ENCODE measurements around the gene RNF213.

Gene RNF213

GRCh38 chr17:80244871-80245509 lies 15.7 kb upstream of the RNF213 start:
- no peak for DNase-seq
- H2AFZ ChIP-seq (ENCODE audit: low read length): no peak overlapping the region
- no peak overlapping the region for H3K9ac ChIP-seq (ENCODE audit: low read length)
- no peak overlapping the region for H3K4me3 ChIP-seq (ENCODE audit: low read length)
- no peaks in the 10 kb centered on the region for H3F3A ChIP-seq (ENCODE audit: insufficient read depth, low read length)
- no peaks in the 10 kb centered on the region for H3K36me3 ChIP-seq (replicated peaks; ENCODE audit: insufficient read depth, low read length)
- no peaks in the 10 kb centered on the region for H3K9me3 ChIP-seq (replicated peaks; ENCODE audit: insufficient read depth, low read length)
- no peaks in the 10 kb centered on the region for H4K20me1 ChIP-seq (ENCODE audit: insufficient read depth, low read length)
- H3K4me1 ChIP-seq (ENCODE audit: low read length): no peaks in the 10 kb centered on the region
- H3K79me2 ChIP-seq (ENCODE audit: low read length): no peaks in the 10 kb centered on the region
- TF ChIP-seq EZH2phosphoT487 (IDR thresholded peaks at IDR 0.05; ENCODE audit: low read length) (no peak), CTCF (IDR thresholded peaks at IDR 0.05; ENCODE audit: low read length) (no peak), EZH2 (optimal IDR thresholded peaks at IDR 0.05; ENCODE audit: low read depth, low read length) (no peak)
- H3K27ac ChIP-seq (ENCODE audit: low read length): no peak overlapping the region
- no peaks in the 10 kb centered on the region for H3K27me3 ChIP-seq (replicated peaks; ENCODE audit: insufficient read depth, low read length)
- no peaks in the 10 kb centered on the region for H3K9me2 ChIP-seq (replicated peaks; ENCODE audit: insufficient read depth, low read length)
- H3K4me2 ChIP-seq (ENCODE audit: low read depth, low read length): no peak overlapping the region

- Histone ChIP-seq H3K4me1 (ENCODE audit: low read length) (no peaks in the 10 kb centered on the region), H3K9ac (ENCODE audit: low read length) (no peak overlapping the region), H2AFZ (ENCODE audit: low read length) (no peak overlapping the region), H3K9me3 (replicated peaks; ENCODE audit: insufficient read depth, low read length) (no peaks in the 10 kb centered on the region), H3K9me2 (replicated peaks; ENCODE audit: insufficient read depth, low read length) (no peaks in the 10 kb centered on the region), H3K4me2 (ENCODE audit: low read depth, low read length) (no peak overlapping the region), H3K4me3 (ENCODE audit: low read length) (no peak overlapping the region), H3K27me3 (replicated peaks; ENCODE audit: insufficient read depth, low read length) (no peaks in the 10 kb centered on the region), H3K79me2 (ENCODE audit: low read length) (no peaks in the 10 kb centered on the region), H3K27ac (ENCODE audit: low read length) (no peak overlapping the region), H3K36me3 (replicated peaks; ENCODE audit: insufficient read depth, low read length) (no peaks in the 10 kb centered on the region), H4K20me1 (ENCODE audit: insufficient read depth, low read length) (no peaks in the 10 kb centered on the region), H3F3A (ENCODE audit: insufficient read depth, low read length) (no peaks in the 10 kb centered on the region)
- TF ChIP-seq EZH2 (optimal IDR thresholded peaks at IDR 0.05; ENCODE audit: low read depth, low read length) (no peak), CTCF (IDR thresholded peaks at IDR 0.05; ENCODE audit: low read length) (no peak), EZH2phosphoT487 (IDR thresholded peaks at IDR 0.05; ENCODE audit: low read length) (no peak)
- no peak for DNase-seq
Observed at GRCh38 chr17:80245566-80246265, 14.9 kb upstream of the RNF213 start.

GRCh38 chr17:80246266-80246681 lies 14.4 kb upstream of the RNF213 start:
- no peaks in the 10 kb centered on the region for H3K9me3 ChIP-seq (replicated peaks; ENCODE audit: insufficient read depth, low read length)
- H4K20me1 ChIP-seq (ENCODE audit: insufficient read depth, low read length): no peaks in the 10 kb centered on the region
- H2AFZ ChIP-seq (ENCODE audit: low read length): no peak overlapping the region
- H3K27ac ChIP-seq (ENCODE audit: low read length): no peak overlapping the region
- no peaks in the 10 kb centered on the region for H3K27me3 ChIP-seq (replicated peaks; ENCODE audit: insufficient read depth, low read length)
- H3K9ac ChIP-seq (ENCODE audit: low read length): no peak overlapping the region
- H3K36me3 ChIP-seq (replicated peaks; ENCODE audit: insufficient read depth, low read length): no peaks in the 10 kb centered on the region
- H3F3A ChIP-seq (ENCODE audit: insufficient read depth, low read length): no peaks in the 10 kb centered on the region
- no peak overlapping the region for H3K4me3 ChIP-seq (ENCODE audit: low read length)
- no peaks in the 10 kb centered on the region for H3K9me2 ChIP-seq (replicated peaks; ENCODE audit: insufficient read depth, low read length)
- DNase-seq: no peak
- TF ChIP-seq EZH2 (optimal IDR thresholded peaks at IDR 0.05; ENCODE audit: low read depth, low read length) (no peak), EZH2phosphoT487 (IDR thresholded peaks at IDR 0.05; ENCODE audit: low read length) (no peak), CTCF (IDR thresholded peaks at IDR 0.05; ENCODE audit: low read length) (no peak)
- H3K79me2 ChIP-seq (ENCODE audit: low read length): no peaks in the 10 kb centered on the region
- H3K4me2 ChIP-seq (ENCODE audit: low read depth, low read length): no peak overlapping the region
- H3K4me1 ChIP-seq (ENCODE audit: low read length): no peaks in the 10 kb centered on the region
